Activated T-helper 9 cell treated with anti-CD3 and anti-CD28 coated beads, Interleukin-2, amount 50 U/mL, for 16 hours (primary cell): ENCODE data around the gene PHACTR1.

Experiments used
- DNase-seq: peaks from one replicate; pipeline ENCODE4 v3.0.0-alpha.2; 2020; ENCODE audit warnings: low read depth

The PHACTR1 gene

GRCh38 chr6:13198168-13198567 lies 481.6 kb downstream of the PHACTR1 start:
- no peak for DNase-seq

GRCh38 chr6:13201336-13201735 lies 484.8 kb downstream of the PHACTR1 start:
- DNase-seq: no peak

- DNase-seq: no peak
Measured at GRCh38 chr6:13203145-13203544, 486.6 kb downstream of the PHACTR1 start.

- no peak for DNase-seq
Measured at GRCh38 chr6:13205106-13205505, 488.5 kb downstream of the PHACTR1 start.

GRCh38 chr6:13212096-13212495 lies 495.5 kb downstream of the PHACTR1 start:
- no peak for DNase-seq

- no peak for DNase-seq
Measured at GRCh38 chr6:13212538-13212937, 496.0 kb downstream of the PHACTR1 start.

- DNase-seq: no peak
Measured at GRCh38 chr6:13215390-13215789, 498.8 kb downstream of the PHACTR1 start.

GRCh38 chr6:13216236-13217014 lies 499.9 kb downstream of the PHACTR1 start:
- no peak for DNase-seq

- DNase-seq: no peak
Measured at GRCh38 chr6:13217206-13217905, 500.8 kb downstream of the PHACTR1 start.

- no peak for DNase-seq
Measured at GRCh38 chr6:13220266-13220665, 503.7 kb downstream of the PHACTR1 start.

GRCh38 chr6:13222048-13222447 lies 505.5 kb downstream of the PHACTR1 start:
- DNase-seq: no peak

GRCh38 chr6:13226071-13226470 lies 509.5 kb downstream of the PHACTR1 start:
- no peak for DNase-seq

- no peak for DNase-seq
Measured at GRCh38 chr6:13228264-13229204, 512.0 kb downstream of the PHACTR1 start.

GRCh38 chr6:13229205-13230085 lies 512.9 kb downstream of the PHACTR1 start:
- no peak for DNase-seq

GRCh38 chr6:13233106-13233505 lies 516.5 kb downstream of the PHACTR1 start:
- no peak for DNase-seq

- no peak for DNase-seq
Measured at GRCh38 chr6:13234130-13234529, 517.6 kb downstream of the PHACTR1 start.

GRCh38 chr6:13235339-13235738 lies 518.8 kb downstream of the PHACTR1 start:
- DNase-seq: no peak

GRCh38 chr6:13237318-13237717 lies 520.8 kb downstream of the PHACTR1 start:
- no peak for DNase-seq

GRCh38 chr6:13238017-13238416 lies 521.5 kb downstream of the PHACTR1 start:
- DNase-seq: no peak

GRCh38 chr6:13238640-13239216 lies 522.2 kb downstream of the PHACTR1 start:
- no peak for DNase-seq
